ENCODE data around the gene SPOCK1.

- TF ChIP-seq EZH2 (IDR thresholded peaks at IDR 0.05; ENCODE audit: low read depth) (no peak), CTCF (conservative IDR thresholded peaks at IDR 0.05) (no peak)
Measured at GRCh38 chr5:137097203-137097602, 401.9 kb downstream of the SPOCK1 start.

Data from PC-9 (cell line).